Smooth muscle cell (in vitro differentiated cells): ENCODE results near the gene NPAS1. TPM values are rescaled to one million over a fixed set of nuclear protein-coding genes. Genes with fewer than 3 reads are reported as not detected.

Source experiments
- DNase-seq: peaks from one replicate; lab custom pipeline; 2025; ENCODE audit not compliant: unreplicated experiment; lab: John Stamatoyannopoulos, UW
- H2AFZ ChIP-seq: fragments of 200-600 bp; sonication (generic); 2 replicates; pipeline ENCODE4 v1.6.0; 2016; ENCODE audit warnings: antibody characterized with exemption, low read depth, mild to moderate bottlenecking
- H3F3A ChIP-seq: fragments of 200-600 bp; sonication (generic); 2 replicates; pipeline ENCODE4 v1.6.0; 2017; ENCODE audit warnings: antibody characterized with exemption, low read depth
- H3K27ac ChIP-seq: fragments of 200-600 bp; sonication (generic); 2 replicates; pipeline ENCODE4 v1.5.1; 2016; ENCODE audit warnings: low read depth, mild to moderate bottlenecking
- H3K27me3 ChIP-seq: fragments of 200-600 bp; sonication (generic); 2 replicates; pipeline ENCODE4 v1.6.1; 2016; ENCODE audit warnings: low read depth, mild to moderate bottlenecking
- H3K36me3 ChIP-seq: fragments of 200-600 bp; sonication (generic); 2 replicates; pipeline ENCODE4 v1.5.1; 2016; ENCODE audit warnings: low read depth
- H3K4me1 ChIP-seq: fragments of 200-600 bp; sonication (generic); 2 replicates; pipeline ENCODE4 v1.5.1; 2016; ENCODE audit warnings: low read depth
- H3K4me2 ChIP-seq: fragments of 200-600 bp; sonication (generic); 2 replicates; pipeline ENCODE4 v1.6.0; 2016; ENCODE audit warnings: mild to moderate bottlenecking
- H3K4me3 ChIP-seq: fragments of 200-600 bp; sonication (generic); 2 replicates; pipeline ENCODE4 v1.5.1; 2016; ENCODE audit warnings: mild to moderate bottlenecking
- H3K79me2 ChIP-seq: fragments of 200-600 bp; sonication (generic); 2 replicates; pipeline ENCODE4 v1.6.0; 2016; ENCODE audit warnings: low read depth, mild to moderate bottlenecking
- H3K9ac ChIP-seq: fragments of 200-600 bp; sonication (generic); 2 replicates; pipeline ENCODE4 v1.6.0; 2016; ENCODE audit warnings: low read depth
- H3K9me3 ChIP-seq: fragments of 200-600 bp; sonication (generic); replicated peaks from 2 replicates; pipeline ENCODE4 v1.5.1; 2016; ENCODE audit warnings: low read depth
- H4K20me1 ChIP-seq: fragments of 200-600 bp; sonication (generic); 2 replicates; pipeline ENCODE4 v1.6.0; 2016; ENCODE audit warnings: low read depth
- CTCF ChIP-seq: fragments of 200-600 bp; sonication (generic); IDR thresholded peaks from 2 replicates; pipeline ENCODE4 v1.5.1; 2017; ENCODE audit warnings: borderline replicate concordance, mild to moderate bottlenecking, antibody characterized with exemption; ENCODE audit not compliant: insufficient read depth, poor library complexity, severe bottlenecking
- WGBS: methylation state at CpG from one replicate; pipeline ENCODE4 v1.1.7; 2016; ENCODE audit warnings: low lambda C conversion rate; 5-methylcytosine and 5-hydroxymethylcytosine counted together
- polyA plus RNA-seq: library from polyadenylated mRNA; unstranded; fragments of >200 nt; fragmentation: Nextera tagmentation; extraction: Ambion mirVana; gene quantifications from 2 replicates; pipeline ENCODE4 v1.2.1, GENCODE V29; 2016
- total RNA-seq: library from RNA; depleted of rRNA; stranded (reverse); fragments of >200 nt; gene quantifications from 2 replicates; pipeline ENCODE4 v1.2.3, GENCODE V29; 2014

The NPAS1 gene
- total and polyA plus RNA-seq, 2 experiments from 2014 or later, result 0.76 to 4.7 TPM

DNA sequence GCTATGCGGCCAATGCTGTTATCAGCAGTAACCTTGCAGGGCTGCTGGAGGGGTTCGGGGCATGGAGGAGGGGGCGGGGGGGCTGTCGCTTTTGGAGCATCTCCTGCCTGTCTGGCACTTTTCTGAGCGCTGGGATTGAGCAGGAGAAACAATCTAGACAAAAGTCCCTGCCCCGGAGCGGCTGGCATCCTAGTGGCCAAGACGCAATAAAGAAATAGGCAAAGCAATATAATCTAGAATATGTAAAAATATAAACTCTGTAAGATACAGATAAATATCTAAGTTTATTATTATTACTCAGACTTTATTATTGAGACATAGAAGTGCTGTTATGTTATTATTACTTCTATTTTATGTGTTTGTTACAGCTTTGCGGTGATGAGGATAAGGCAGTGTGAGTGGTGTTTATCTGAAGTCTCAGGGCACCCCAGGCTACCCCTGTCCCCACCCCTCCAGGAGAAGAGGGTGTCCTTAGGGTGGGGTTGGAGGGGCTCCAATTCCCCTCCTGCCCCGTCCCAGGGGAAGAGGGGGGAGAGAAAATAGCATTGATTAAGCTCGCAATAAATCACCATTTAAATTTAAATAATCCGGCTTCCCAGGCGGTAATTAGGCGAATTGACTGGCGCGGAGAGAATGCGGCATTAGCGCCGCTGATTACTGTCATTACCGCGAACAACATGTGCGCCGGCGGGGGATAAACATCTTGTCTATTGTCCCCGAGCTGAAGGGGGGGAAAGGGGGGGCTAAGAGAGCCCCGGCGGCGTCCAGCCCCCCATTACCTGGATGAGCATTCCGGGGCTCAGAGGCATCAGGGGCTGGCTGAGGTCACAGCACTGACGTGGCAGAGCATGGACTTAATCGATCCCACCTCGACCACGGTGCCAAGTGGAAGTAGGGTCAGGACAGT, 3.2 kb downstream of the NPAS1 start:
- Histone ChIP-seq H3K9me3 (no peaks in the 10 kb centered on the region), H4K20me1 (no peaks in the 10 kb centered on the region), H2AFZ (no peak overlapping the region), H3F3A (no peaks in the 10 kb centered on the region), H3K4me3 (no peak overlapping the region), H3K79me2 (no peaks in the 10 kb centered on the region), H3K36me3 (no peaks in the 10 kb centered on the region), H3K4me2 (no peak overlapping the region), H3K4me1 (peaks cover 18% of the 10 kb centered on the region), H3K27ac (no peak overlapping the region), H3K9ac (no peak overlapping the region), H3K27me3 (peaks cover 68% of the 10 kb centered on the region)
- DNase-seq, result no peak
- TF ChIP-seq CTCF, result no peak
- 19% methylated on average over 33 of the region's 33 CpGs for WGBS

DNA sequence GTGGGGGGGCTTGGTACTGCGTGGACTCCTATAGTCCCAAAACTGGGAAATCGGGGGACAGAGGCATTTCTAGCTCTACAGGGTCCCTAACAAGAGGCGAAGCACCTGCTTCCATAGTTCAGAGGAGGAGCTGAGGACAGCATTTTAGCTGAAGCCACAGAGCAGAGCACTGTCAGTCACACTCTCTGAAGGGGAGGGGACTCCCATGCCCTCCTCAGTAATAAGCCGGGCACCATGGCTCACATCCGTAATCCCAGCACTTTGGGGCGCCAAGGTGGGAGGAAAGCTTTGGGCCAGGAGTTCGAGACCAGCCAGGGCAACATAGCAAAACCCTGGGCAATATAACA, 3.8 kb downstream of the NPAS1 start:
- Histone ChIP-seq H2AFZ (no peak overlapping the region), H3K4me3 (no peak overlapping the region), H3K9me3 (no peaks in the 10 kb centered on the region), H3K27me3 (peaks cover 74% of the 10 kb centered on the region), H3K79me2 (no peaks in the 10 kb centered on the region), H3K36me3 (no peaks in the 10 kb centered on the region), H3F3A (no peaks in the 10 kb centered on the region), H3K27ac (no peak overlapping the region), H3K4me1 (peaks cover 23% of the 10 kb centered on the region), H4K20me1 (no peaks in the 10 kb centered on the region), H3K9ac (no peak overlapping the region), H3K4me2 (no peak overlapping the region)
- no peak for DNase-seq
- 46% methylated on average over 7 of the region's 7 CpGs for WGBS
- TF ChIP-seq CTCF, result no peak

GRCh38 chr19:47024502-47024901, 4.9 kb downstream of the NPAS1 start:
- Histone ChIP-seq H3K27me3 (peaks cover 74% of the 10 kb centered on the region), H3K79me2 (no peaks in the 10 kb centered on the region), H3K27ac (no peak overlapping the region), H3K9ac (no peak overlapping the region), H3K36me3 (no peaks in the 10 kb centered on the region), H3K9me3 (no peaks in the 10 kb centered on the region), H3K4me1 (peaks cover 24% of the 10 kb centered on the region), H4K20me1 (no peaks in the 10 kb centered on the region), H3F3A (no peaks in the 10 kb centered on the region), H2AFZ (no peak overlapping the region), H3K4me2 (no peak overlapping the region), H3K4me3 (no peak overlapping the region)
- TF ChIP-seq CTCF, result no peak
- WGBS, result 85% methylated on average over 5 of the region's 5 CpGs
- no peak for DNase-seq

DNA sequence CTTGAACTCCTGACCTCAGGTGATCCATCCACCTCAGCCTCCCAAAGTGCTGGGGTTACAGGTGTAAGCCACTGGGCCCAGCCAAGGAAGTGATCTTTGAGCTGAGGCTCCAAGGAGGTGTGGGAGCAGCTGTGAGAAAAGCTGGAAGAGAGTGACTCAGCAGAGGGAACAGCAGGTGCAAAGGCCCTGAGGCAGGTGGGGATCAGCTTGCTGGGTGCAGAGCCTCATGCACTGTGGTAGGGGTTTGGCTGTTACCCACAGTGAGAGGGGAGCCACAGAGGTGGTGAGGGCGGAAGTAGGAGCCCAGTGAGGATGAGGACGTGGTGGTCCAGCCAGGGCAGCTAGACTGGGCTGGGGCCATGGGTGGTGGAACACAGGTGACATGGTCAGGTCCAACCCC, 6.5 kb downstream of the NPAS1 start:
- Histone ChIP-seq H3K9ac (no peak overlapping the region), H3K36me3 (no peaks in the 10 kb centered on the region), H4K20me1 (no peaks in the 10 kb centered on the region), H3K9me3 (no peaks in the 10 kb centered on the region), H3K4me3 (no peak overlapping the region), H3K27me3 (peaks cover 62% of the 10 kb centered on the region), H3K4me2 (no peak overlapping the region), H2AFZ (no peak overlapping the region), H3K27ac (no peak overlapping the region), H3K4me1 (peaks cover 14% of the 10 kb centered on the region), H3K79me2 (no peaks in the 10 kb centered on the region), H3F3A (no peaks in the 10 kb centered on the region)
- TF ChIP-seq CTCF, result no peak
- DNase-seq, result no peak
- 90% methylated on average over 2 of the region's 2 CpGs for WGBS
